ENCODE data around the gene KIFC3.

Gene KIFC3

DNA sequence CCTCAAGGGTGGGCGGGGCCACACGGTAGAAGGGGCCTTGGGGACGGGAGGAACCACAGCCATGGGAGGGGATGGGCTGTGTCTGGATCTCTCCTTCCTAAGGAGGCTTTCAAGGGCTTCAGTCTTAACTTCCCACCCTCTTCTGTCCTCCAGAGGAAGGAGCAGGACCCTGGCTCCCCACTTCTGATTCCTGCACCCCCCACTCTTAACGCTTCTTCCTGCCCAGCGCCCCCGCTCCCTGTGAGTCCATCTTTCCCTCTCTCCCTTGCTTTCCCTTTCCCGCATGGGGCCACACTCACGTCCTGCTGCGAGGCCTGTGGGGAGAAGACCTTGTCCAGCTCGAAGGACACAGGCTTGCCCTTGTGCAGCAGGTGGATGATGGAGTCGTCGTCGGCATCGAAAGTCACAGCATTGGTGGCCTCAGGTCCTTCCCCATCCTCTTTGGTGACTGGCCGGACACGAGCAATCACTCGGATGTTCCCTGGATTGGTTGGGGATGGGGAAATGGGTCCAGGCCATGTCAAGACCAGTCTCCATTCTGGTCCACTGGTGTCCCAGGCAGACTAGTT, 37.0 kb downstream of the KIFC3 start:
- no peak for DNase-seq (ENCODE audit: low spot score)

GRCh38 chr16:57764341-57765159, 37.7 kb downstream of the KIFC3 start:
- no peak for DNase-seq (ENCODE audit: low spot score)

GRCh38 chr16:57764006-57764340, 38.3 kb downstream of the KIFC3 start:
- no peak for DNase-seq (ENCODE audit: low spot score)

- DNase-seq (ENCODE audit: low spot score), result no peak
Observed at GRCh38 chr16:57763285-57764005, 38.8 kb downstream of the KIFC3 start.

DNA sequence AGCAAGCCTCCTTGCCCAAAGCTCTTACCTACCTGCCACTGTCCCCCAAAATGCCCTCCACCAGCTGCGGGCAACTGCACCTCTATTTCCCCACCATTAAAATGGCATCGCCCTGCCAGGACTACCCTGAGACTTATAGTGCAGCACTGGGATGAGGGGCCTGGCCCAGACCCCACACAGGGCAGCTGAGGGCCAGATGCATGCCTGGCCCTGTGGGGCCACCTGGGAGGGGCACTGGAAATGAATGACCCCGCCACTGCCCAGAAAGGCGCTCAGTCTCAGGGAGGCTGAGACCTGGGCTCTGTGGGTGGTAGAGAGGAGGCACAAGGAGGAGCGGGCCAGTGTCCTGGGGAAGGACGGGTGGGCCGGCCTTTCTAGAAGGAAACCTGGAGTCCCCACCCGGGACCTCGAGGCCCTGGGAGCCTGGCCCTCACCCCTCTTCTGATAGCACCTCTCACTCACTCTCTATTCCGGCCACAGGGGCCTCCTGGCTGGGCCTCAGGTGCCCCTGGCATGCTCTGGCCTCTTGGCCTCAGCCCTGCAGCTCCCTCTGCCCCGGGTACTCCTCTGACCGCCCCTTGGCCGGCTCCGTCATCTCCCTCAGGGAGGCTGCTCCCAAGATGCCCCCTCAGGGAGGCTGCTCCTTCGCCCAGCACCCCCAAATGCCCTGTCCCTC, 39.8 kb downstream of the KIFC3 start:
- DNase-seq (ENCODE audit: low spot score), result no peak

GRCh38 chr16:57761957-57762356, 40.3 kb downstream of the KIFC3 start:
- no peak for DNase-seq (ENCODE audit: low spot score)

DNA sequence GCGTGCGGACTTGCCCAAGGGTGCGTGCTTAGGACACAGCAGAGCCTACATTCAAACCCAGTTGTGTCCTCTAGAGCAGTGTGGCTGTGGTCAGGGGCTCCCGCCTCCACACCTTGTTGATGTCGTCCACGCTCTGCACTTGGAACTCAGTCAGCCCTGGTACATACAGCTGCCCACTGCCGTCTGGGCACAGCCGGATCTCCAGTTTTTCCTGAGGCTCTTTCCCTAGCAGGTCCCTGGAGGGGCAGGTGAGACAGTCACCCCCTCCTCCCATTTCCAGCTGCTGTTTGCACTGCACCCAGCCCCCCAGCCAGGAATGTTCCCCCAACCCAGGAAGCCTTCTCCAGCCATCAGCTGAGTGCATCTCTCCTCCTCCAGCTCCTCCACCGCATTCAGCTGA, 41.0 kb downstream of the KIFC3 start:
- DNase-seq (ENCODE audit: low spot score), result no peak

DNA sequence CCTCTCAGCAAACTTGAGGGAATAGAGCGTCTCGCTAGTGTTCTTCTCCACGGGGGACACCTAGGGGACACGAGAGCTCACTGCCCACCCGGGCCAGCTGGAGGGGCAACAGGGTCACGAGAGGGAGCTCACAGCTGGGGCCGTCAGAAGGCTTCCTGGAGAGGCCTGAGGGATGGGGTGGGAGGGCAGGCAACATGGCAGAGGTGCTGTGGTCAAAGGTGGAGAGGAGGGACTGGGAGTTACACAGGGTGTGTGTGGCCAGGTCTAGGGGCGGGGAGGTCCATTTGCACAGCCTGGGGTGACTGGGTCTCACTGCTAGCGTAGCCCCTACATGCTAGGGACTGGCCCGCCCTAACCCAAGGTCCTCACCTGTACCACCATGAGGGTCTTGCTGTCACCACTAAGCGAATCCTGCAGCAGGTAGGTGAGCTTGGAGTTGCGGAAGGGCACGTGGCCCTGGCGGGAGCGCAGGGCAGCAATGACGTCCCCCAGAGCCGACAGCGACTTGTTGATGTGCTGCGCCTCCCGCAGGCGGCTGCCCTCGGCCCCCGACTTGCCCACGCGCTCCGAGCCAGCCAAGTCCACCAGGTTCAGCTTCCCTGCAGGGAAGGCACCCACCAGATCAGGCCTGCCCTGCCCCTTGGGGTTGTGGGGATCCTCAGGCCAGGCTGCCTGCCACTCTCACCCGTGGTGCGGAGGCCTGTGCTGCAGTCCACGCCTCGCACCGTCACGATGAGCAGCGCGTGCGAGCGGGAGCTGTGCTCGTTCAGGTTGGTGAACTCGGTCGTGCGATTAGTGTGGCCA, 41.7 kb downstream of the KIFC3 start:
- DNase-seq (ENCODE audit: low spot score), result no peak

DNA sequence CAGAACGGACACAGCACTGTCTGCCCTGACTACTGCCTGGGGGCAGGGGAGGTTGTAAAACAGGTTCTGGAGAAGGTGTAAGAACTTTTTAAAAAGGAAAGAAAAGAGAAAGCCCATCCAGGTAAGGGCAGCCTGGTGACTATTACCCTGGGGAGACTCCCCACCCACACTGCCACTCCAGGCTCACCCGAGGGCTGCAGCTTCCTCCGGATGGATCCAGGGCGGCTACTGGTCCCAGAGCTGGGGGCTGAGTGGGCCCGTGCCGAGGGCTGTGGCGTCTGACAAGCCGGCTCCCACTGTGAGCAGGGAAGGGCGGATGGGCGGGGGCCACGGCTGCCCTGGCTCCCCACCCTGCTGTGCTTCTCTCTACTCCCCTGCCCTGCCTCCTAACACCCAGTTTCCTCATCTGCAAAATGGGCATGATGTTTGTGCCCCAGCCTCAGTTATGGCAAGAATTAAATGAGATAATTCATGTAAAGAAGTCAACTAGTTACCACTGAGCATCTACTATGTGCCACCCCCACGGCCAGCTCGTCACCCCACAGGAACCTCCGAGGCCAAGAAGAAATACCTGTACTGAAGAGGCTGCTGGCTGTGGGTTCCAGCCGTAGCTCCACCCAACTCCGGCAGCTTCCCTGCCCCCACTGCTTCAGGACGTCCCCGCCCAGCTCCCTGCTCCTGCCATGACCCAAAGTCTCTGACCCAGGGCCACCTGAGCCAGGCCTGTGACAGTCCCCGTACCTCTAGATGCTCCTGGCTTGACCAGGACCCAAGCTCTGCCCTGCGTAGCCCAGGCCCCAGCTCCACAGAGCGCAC, 42.5 kb downstream of the KIFC3 start:
- DNase-seq (ENCODE audit: low spot score), result no peak

- DNase-seq (ENCODE audit: low spot score), result no peak
Observed at GRCh38 chr16:57759131-57759530, 43.2 kb downstream of the KIFC3 start.

- DNase-seq (ENCODE audit: low spot score), result no peak
Observed at GRCh38 chr16:57758331-57759117, 43.8 kb downstream of the KIFC3 start.

- DNase-seq (ENCODE audit: low spot score), result no peak
Observed at GRCh38 chr16:57757883-57758282, 44.4 kb downstream of the KIFC3 start.

- peak; percentile 94 for DNase-seq (ENCODE audit: low spot score)
Observed at GRCh38 chr16:57757326-57757786, 44.9 kb downstream of the KIFC3 start.

GRCh38 chr16:57756424-57757325, 45.6 kb downstream of the KIFC3 start:
- no peak for DNase-seq (ENCODE audit: low spot score)

DNA sequence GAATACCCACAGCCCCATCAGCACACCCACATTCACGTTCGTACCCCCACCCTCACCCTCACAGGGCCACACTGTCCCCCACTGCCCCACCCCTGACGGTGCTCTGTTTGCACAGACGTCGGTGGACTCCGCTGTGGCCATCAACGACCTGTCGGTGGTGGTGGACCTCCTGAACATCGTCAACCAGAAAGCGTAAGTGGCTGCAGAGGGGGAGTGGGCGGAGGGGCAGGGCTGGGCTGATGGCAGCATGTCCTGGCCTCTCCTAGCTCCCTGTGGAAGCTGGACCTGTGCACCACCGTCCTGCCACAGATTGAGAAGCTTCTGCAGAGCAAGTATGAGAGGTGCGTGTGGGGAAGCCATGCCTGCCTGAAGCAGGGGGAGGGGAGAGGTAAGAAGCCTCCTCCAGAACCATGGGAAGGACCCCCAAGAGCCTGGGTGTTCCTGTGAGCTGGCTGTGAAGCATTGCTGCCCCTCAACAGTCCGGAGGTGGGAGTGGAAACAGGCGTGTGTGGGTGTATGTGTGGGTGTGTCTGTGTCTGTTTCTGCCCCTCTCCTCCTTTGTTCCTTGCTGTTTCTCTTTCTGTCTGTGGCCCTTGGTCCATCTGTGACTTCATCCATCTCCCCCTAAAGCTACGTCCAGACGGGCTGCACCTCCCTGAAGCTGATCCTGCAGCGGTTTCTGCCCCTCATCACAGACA, 46.4 kb downstream of the KIFC3 start:
- DNase-seq (ENCODE audit: low spot score), result no peak

DNA sequence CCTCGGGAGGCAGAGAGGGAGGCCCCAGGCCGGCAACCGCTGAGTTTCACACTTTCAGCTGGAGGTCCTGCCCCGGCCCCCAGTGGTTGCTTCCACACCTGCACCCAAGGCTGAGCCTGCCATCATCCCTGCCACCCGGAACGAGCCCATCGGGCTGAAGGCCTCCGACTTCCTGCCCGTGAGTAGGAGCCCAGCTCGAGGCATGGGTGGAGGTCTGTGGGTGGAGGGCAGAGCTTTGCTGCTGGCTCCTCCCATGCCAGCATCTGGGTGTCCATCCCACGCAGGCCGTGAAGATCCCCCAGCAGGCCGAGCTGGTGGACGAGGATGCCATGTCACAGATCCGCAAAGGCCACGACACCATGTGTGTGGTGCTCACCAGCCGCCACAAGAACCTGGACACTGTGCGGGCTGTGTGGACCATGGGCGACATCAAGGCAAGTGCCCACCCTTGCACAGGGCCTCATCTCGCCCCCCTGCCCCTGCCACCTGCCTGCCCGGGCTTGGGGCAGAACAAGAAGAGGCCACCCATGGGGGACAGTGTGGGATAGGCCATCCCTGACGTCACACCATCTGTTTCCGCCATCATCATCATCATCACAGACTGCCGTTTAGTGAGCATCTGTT, 47.1 kb downstream of the KIFC3 start:
- DNase-seq (ENCODE audit: low spot score), result no peak

DNA sequence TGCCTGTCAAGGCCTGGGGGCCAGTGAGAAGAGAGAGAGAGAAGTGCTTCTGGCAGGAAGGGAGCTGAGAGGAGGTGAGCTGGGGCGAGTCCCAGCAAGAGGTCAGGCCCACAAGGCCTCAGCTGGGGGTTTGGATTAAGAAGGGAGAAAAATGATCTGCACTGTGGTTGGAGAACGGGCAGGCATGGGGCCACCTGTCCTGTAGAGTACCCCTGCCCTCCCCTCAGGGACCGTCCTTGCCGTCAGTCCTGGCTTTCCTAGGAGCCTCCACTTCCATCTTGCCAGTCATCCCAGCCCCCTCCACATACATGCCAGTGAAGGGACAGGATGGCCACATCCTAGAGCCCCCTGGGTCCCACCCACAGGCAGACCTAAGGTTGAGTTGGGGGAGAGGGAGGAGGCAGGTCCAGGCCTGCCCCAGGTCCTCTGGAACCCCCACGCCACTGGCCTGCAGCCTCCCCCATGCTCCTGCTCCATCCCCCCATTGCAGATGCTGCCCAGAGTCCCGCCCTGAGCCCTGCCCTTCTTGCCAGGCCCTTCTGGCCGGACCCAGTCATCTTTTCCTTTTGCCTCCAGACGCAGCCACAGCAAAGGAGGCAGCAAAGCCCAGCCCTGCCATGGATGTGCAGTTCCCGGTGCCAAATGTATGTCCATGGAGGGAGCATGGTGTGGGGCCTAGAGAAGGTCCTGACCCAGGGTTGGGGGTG, 47.8 kb downstream of the KIFC3 start:
- DNase-seq (ENCODE audit: low spot score), result no peak
